CD4-positive, alpha-beta T cell treated with Interferon alpha-2 for 1 hour (primary cell): Measurements from ENCODE around the gene ZBTB46.
"Not testable (repeated sequence)": the region's sequence is repeated elsewhere in the genome, so short reads cannot be mapped to it uniquely, and the experiment has no call there.

ENCODE experiments used
- DNase-seq, 2 donors: peaks; one replicate each; pipeline ENCODE4 v3.0.0-alpha.2; 2020 to 2022

The ZBTB46 gene

GRCh38 chr20:63785691-63786131 lies 45.4 kb downstream of the ZBTB46 start:
- DNase-seq, result no peak

- no peak for DNase-seq
Measured at GRCh38 chr20:63783970-63784369, 47.1 kb downstream of the ZBTB46 start.

- no peak for DNase-seq
Measured at GRCh38 chr20:63782521-63782971, 48.5 kb downstream of the ZBTB46 start.

GRCh38 chr20:63782051-63782471 lies 49.0 kb downstream of the ZBTB46 start:
- peak; percentile 82 to 85 for DNase-seq

GRCh38 chr20:63781181-63781580 lies 49.9 kb downstream of the ZBTB46 start:
- no peak for DNase-seq

- DNase-seq, result no peak
Measured at GRCh38 chr20:63778857-63779256, 52.2 kb downstream of the ZBTB46 start.

GRCh38 chr20:63778034-63778752 lies 52.9 kb downstream of the ZBTB46 start:
- no peak for DNase-seq

GRCh38 chr20:63777614-63778013 lies 53.5 kb downstream of the ZBTB46 start:
- no peak for DNase-seq

GRCh38 chr20:63776875-63777274 lies 54.2 kb downstream of the ZBTB46 start:
- DNase-seq, result not testable (repeated sequence)

- DNase-seq, result peak; percentile 23 to 39
Measured at GRCh38 chr20:63775096-63775978, 55.7 kb downstream of the ZBTB46 start.

- no peak for DNase-seq
Measured at GRCh38 chr20:63774306-63774705, 56.8 kb downstream of the ZBTB46 start.

GRCh38 chr20:63773571-63774241 lies 57.4 kb downstream of the ZBTB46 start:
- DNase-seq, result no peak

- DNase-seq, result no peak
Measured at GRCh38 chr20:63772781-63773518, 58.1 kb downstream of the ZBTB46 start.

- DNase-seq, result no peak
Measured at GRCh38 chr20:63771046-63771707, 59.9 kb downstream of the ZBTB46 start.

GRCh38 chr20:63769891-63770474 lies 61.1 kb downstream of the ZBTB46 start:
- DNase-seq, result no peak

GRCh38 chr20:63768591-63769515 lies 62.2 kb downstream of the ZBTB46 start:
- DNase-seq, result no peak

GRCh38 chr20:63767886-63768285 lies 63.2 kb downstream of the ZBTB46 start:
- DNase-seq, result no peak

GRCh38 chr20:63767456-63767855 lies 63.6 kb downstream of the ZBTB46 start:
- no peak for DNase-seq

- no peak for DNase-seq
Measured at GRCh38 chr20:63766695-63767426, 64.2 kb downstream of the ZBTB46 start.

GRCh38 chr20:63765902-63766301 lies 65.2 kb downstream of the ZBTB46 start:
- DNase-seq, result no peak
